Activated naive CD4-positive, alpha-beta T cell treated with anti-CD3 and anti-CD28 coated beads, Interleukin-2, amount 50 U/mL, for 72 hours (primary cell): Measurements from ENCODE around the gene DCUN1D3. TPM values are rescaled to one million over a fixed set of nuclear protein-coding genes. Genes with fewer than 3 reads are reported as not detected.

Source experiments
- ATAC-seq, 2 donors: fragments of 150-1000 bp; cut with Tn5 transposase; 2 replicates each; pipeline ENCODE4 v1.10.0; 2021; ENCODE audit warnings: mild to moderate bottlenecking in 2 of 2, moderate library complexity in 2 of 2
- DNase-seq, 2 donors: peaks; one replicate each; pipeline ENCODE4 v3.0.0; 2021 to 2022; ENCODE audit warnings: low spot score in 2 of 2
- H3K27ac Mint-ChIP-seq, 2 donors: one replicate each; pipeline ENCODE4 v1.8.0; 2022; ENCODE audit warnings: mild to moderate bottlenecking in 2 of 2, mixed read lengths in 2 of 2
- H3K36me3 Mint-ChIP-seq, 2 donors: one replicate each; pipeline ENCODE4 v1.8.0; 2022; ENCODE audit warnings: mixed read lengths in 2 of 2
- H3K9me3 Mint-ChIP-seq, 2 donors: one replicate each; pipeline ENCODE4 v1.8.0; 2022; ENCODE audit warnings: mixed read lengths in 2 of 2
- total RNA-seq, 2 donors: library from RNA; stranded (reverse); gene quantifications; one replicate each; pipeline ENCODE4 v1.2.3, GENCODE V29; 2022

DCUN1D3 gene
- total RNA-seq, 2 donors from 2014 or later, result 4.2 to 10.9 TPM

GRCh38 chr16:20903116-20903898 is 3.1 kb upstream of the DCUN1D3 start:
- H3K9me3 Mint-ChIP-seq, result no peaks in the 10 kb centered on the region
- no peak overlapping the region for H3K27ac Mint-ChIP-seq
- peaks cover 22 to 34% of the 10 kb centered on the region in 2 donors for H3K36me3 Mint-ChIP-seq
- no peak for ATAC-seq
- DNase-seq, result no peak

DNA sequence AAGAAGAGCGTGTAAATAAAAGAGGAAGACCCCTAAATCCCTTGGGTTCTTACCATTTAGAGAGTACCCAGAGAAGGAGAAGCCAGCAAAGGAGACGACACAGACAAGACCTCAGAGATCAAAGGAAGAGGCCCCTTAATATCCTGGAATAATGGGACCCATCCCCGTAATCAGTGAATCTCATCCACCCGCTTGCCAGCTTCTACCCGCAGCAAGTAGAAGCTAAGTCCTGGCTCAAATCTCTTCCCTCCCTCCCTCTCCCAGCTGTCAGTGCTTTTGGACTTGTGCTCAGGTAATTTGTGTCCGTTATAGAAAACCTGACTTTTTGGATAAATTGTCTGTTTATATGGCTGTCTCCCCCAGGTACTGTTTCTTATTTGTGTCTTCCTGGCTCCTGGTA is 2.3 kb upstream of the DCUN1D3 start:
- peaks cover 22 to 34% of the 10 kb centered on the region in 2 donors for H3K36me3 Mint-ChIP-seq
- no peak for ATAC-seq
- DNase-seq, result no peak
- no peak overlapping the region for H3K27ac Mint-ChIP-seq
- no peaks in the 10 kb centered on the region for H3K9me3 Mint-ChIP-seq

DNA sequence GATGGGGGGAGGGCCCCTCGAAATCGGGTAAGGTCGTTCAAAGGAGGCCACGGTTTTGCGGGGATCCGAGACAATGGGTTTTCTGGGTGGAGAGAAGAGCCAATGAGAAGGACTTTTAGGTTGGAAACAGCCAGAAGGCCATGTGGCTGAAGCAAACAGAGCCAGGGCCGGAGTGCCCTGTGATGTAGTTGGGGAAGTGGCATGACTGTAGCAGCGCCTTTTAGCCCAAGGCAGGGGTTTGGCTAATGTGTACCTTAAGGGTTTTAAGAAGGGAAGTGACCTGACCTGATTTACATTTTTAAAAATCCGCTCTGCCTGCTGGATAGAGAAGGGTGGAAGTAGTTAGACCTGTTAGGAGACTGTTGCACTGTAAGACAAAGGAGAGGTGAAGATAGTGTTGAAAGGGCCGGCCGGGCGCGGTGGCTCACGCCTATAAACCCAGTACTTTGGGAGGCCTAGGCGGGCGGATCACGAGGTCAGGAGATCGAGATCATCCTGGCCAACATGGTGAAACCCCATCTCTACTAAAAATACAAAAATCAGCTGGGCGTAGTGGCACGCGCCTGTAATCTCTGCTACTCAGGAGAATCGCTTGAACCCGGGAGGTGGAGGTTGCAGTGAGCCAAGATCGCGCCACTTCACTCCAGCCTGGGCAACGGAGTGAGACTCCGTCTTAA is 1.4 kb upstream of the DCUN1D3 start:
- Mint-ChIP-seq H3K36me3 (peaks cover 22 to 34% of the 10 kb centered on the region in 2 donors), H3K27ac (peak overlapping the region; percentile 99), H3K9me3 (no peaks in the 10 kb centered on the region)
- peak in 1 of 2 donors; percentile 6 for ATAC-seq
- DNase-seq, result peak; percentile 6 to 57

DNA sequence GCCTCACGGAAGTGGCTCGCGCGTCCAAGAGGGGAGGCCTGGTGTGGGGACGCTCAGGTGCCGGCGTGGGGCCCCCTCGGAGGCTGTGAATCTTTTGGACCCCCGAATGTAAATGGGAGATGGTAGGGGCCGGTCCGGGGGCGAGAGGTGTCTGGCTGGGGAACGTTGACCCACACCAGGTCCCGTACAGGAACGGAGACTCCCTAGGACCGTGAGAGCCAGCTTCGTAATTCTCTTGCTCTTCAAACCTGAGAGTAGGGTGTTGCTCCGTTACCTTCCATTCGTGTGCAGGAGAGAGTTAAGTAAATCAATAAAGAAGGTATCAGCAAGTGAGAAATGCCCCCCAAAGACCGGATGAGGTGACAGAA is 894 bp upstream of the DCUN1D3 start:
- H3K27ac Mint-ChIP-seq, result peak overlapping the region; percentile 99
- ATAC-seq (peak in 1 of 2 donors; percentile 11), DNase-seq (no peak)
- no peaks in the 10 kb centered on the region for H3K9me3 Mint-ChIP-seq
- H3K36me3 Mint-ChIP-seq, result peaks cover 22 to 34% of the 10 kb centered on the region in 2 donors

DNA sequence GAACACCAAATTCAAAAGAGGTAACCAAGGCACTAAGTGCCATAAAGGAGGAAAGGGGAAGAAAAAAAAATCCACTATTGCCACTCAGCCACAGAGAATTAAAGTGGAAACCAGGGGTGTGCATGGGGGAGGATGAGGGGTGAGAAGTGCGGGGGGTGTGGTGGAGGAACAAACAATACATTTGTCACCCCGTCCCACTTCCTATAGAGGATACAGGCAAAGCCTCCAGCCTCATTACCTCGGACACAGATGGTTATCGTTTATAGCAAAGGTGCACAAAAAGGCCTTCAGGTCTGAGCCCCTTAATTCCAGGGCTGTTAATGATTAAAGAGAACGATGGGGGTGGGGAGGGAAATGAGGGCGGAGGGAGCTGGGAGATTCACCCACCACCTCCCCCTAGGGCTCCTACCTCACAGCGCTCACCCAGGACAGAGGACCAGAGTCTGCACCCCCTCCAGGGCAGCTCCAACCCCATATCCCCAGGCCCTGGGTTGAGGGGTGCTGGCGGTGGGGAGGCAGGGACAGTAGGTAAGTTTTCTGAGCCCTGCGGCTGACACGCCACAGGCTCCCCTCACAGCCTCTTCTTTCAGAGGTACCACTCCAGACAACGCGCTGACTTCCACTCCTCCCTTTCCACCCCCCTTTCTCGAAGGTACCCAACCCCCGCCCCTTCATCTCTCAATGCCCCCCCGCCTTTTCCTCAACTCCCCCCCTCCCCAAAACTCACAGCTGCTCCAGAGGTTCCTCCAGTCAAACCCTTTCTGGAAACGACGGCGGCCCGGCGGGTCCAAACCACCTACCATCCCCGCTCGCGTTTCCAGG is 470 bp downstream of the DCUN1D3 start:
- peaks cover 22 to 34% of the 10 kb centered on the region in 2 donors for H3K36me3 Mint-ChIP-seq
- no peaks in the 10 kb centered on the region for H3K9me3 Mint-ChIP-seq
- H3K27ac Mint-ChIP-seq, result peak overlapping the region; percentile 65 to 99
- peak in 1 of 2 donors; percentile 17 for DNase-seq
- ATAC-seq, result peak in 1 of 2 donors; percentile 3

GRCh38 chr16:20899071-20899470 is 1.1 kb downstream of the DCUN1D3 start:
- ATAC-seq, result no peak
- H3K9me3 Mint-ChIP-seq, result no peaks in the 10 kb centered on the region
- DNase-seq, result no peak
- peak overlapping the region in 1 of 2 donors; percentile 99 for H3K27ac Mint-ChIP-seq
- H3K36me3 Mint-ChIP-seq, result peaks cover 22 to 34% of the 10 kb centered on the region in 2 donors

DNA sequence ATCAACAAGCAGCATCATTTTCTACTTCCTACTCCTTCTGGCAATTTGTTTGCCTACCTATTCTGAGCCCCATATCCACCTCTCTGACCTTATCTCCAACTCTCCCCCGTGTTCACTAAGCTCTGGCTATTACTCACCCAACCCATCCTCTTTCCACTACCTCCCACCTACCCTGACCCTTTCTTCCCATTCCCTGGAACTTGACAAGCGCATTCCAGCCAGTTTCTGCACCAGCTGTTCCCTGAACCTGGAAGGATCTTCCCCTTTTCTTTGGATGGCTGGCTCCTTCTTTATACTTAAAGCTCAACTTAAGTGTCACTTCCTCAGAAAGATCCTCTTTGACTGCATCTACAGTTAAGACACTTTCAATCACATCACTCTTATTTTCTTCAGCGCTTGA is 2.2 kb downstream of the DCUN1D3 start:
- Mint-ChIP-seq H3K9me3 (no peaks in the 10 kb centered on the region), H3K27ac (peak overlapping the region in 1 of 2 donors; percentile 99), H3K36me3 (peaks cover 22 to 28% of the 10 kb centered on the region in 2 donors)
- ATAC-seq (no peak), DNase-seq (no peak)

GRCh38 chr16:20897253-20897897 is 2.8 kb downstream of the DCUN1D3 start:
- ATAC-seq, result no peak
- DNase-seq, result no peak
- peaks cover 23% of the 10 kb centered on the region in 2 donors for H3K36me3 Mint-ChIP-seq
- H3K9me3 Mint-ChIP-seq, result no peaks in the 10 kb centered on the region
- H3K27ac Mint-ChIP-seq, result peak overlapping the region in 1 of 2 donors; percentile 99

DNA sequence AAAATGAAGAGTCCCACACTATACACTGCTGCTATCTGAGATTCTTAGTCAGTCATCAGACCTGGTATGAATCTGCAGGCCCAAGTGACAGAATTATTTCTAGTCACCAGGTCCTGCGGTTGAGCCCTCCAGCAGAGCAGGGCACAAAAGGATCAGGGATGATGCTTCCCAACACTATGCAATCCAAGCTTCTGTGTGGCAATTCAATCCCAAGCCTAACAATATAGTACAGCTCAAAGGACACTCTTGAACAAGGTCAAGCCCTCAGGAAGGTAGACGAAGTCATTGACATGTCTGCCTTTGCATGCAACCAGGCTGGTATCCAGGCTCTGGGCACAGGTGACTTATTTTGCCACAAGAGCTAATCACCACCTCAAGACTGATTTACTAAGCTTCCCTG is 5.8 kb downstream of the DCUN1D3 start:
- no peak overlapping the region for H3K27ac Mint-ChIP-seq
- ATAC-seq (no peak), DNase-seq (no peak)
- peaks cover 0 to 7% of the 10 kb centered on the region in 2 donors for H3K36me3 Mint-ChIP-seq
- H3K9me3 Mint-ChIP-seq, result no peaks in the 10 kb centered on the region

GRCh38 chr16:20889625-20890275 is 10.4 kb downstream of the DCUN1D3 start:
- ATAC-seq (no peak), DNase-seq (no peak)
- H3K36me3 Mint-ChIP-seq, result peaks cover 0 to 14% of the 10 kb centered on the region in 2 donors
- H3K27ac Mint-ChIP-seq, result no peak overlapping the region
- no peaks in the 10 kb centered on the region for H3K9me3 Mint-ChIP-seq

DNA sequence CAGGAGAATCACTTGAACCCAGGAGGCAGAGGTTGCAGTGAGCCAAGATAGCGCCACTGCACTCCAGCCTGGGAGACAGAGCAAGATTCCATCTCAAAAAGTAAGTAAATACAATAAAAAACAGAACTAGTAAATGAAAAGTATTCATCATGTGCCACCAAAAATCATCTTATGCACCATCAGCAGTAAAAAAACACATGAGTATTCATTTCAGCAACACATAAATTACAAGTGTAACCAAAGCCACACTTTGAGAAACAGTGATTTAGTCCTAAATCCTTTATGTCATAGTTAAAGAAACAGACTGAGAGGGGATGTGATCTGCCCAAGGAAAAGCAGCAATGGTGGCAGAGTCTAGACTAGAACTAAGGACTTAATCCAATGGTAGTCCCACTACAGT is 13.0 kb downstream of the DCUN1D3 start:
- peaks cover 0 to 12% of the 10 kb centered on the region in 2 donors for H3K36me3 Mint-ChIP-seq
- DNase-seq, result no peak
- ATAC-seq, result no peak
- no peaks in the 10 kb centered on the region for H3K9me3 Mint-ChIP-seq
- no peak overlapping the region for H3K27ac Mint-ChIP-seq

- H3K27ac Mint-ChIP-seq, result no peak overlapping the region
- ATAC-seq (no peak), DNase-seq (no peak)
- peaks cover 0 to 7% of the 10 kb centered on the region in 2 donors for H3K36me3 Mint-ChIP-seq
- no peaks in the 10 kb centered on the region for H3K9me3 Mint-ChIP-seq
Measured at GRCh38 chr16:20886320-20886719, 13.8 kb downstream of the DCUN1D3 start.

DNA sequence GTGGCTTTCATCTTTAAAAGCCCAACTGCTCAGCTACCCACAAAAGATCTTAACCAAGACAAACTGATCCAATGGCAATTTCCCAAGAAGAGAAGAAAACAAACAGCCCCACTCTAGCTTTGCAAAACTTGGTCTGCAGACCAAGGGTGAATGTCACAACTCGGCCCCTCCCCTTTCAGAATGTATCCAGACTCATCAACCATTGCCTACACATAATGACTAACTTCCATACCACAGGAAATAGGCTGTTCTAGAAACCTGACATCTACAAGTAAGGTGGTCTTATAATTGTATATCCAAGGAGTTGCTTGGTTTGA is 16.0 kb downstream of the DCUN1D3 start:
- no peak for DNase-seq
- Mint-ChIP-seq H3K9me3 (no peaks in the 10 kb centered on the region), H3K27ac (no peak overlapping the region), H3K36me3 (peaks cover 0 to 7% of the 10 kb centered on the region in 2 donors)
- ATAC-seq, result peak; percentile 72 to 83

DNA sequence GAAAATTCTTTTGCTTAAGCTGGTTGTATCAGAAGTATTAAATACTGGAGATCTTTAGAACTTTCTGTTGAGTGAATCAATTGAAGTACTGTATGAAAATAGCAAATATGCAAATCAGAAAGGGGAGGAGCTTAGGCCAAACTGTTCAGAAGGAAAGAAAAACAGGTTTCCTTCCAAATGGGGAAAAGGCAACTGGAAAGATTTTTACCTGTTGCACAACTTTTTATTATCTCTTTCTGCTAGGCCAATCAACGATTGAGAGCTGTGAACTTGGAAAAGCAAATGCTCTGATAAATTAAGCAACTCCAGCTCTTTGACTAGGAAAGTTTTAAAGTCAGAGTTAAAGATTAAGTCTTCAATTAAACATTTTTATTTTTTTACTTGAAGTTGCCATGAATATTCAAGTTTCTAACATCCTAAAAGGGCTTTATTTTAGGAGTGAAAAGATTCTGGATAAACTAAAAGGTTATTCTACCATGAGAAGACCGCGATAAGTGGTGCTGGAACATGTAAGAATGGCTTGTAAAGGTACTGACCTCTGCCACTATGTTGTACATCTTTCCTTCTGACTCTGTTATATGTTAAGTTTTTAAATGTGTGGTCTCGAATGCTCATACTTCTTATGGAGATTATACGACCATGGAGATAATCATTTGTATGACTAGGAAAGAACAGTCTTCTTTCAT is 16.5 kb downstream of the DCUN1D3 start:
- ATAC-seq (peak in 1 of 2 donors; percentile 50), DNase-seq (no peak)
- H3K9me3 Mint-ChIP-seq, result no peaks in the 10 kb centered on the region
- H3K27ac Mint-ChIP-seq, result no peak overlapping the region
- peaks cover 0 to 7% of the 10 kb centered on the region in 2 donors for H3K36me3 Mint-ChIP-seq

GRCh38 chr16:20881503-20881878 is 18.7 kb downstream of the DCUN1D3 start:
- no peaks in the 10 kb centered on the region for H3K9me3 Mint-ChIP-seq
- H3K27ac Mint-ChIP-seq, result no peak overlapping the region
- no peak for DNase-seq
- peaks cover 0 to 9% of the 10 kb centered on the region in 2 donors for H3K36me3 Mint-ChIP-seq
- ATAC-seq, result no peak
